Fibroblast of skin of right biceps (primary cell): ENCODE measurements around the gene HS3ST4.

Experiments
- DNase-seq: peaks from one replicate; pipeline ENCODE4 v3.0.0-alpha.2; 2013

HS3ST4 gene

DNA sequence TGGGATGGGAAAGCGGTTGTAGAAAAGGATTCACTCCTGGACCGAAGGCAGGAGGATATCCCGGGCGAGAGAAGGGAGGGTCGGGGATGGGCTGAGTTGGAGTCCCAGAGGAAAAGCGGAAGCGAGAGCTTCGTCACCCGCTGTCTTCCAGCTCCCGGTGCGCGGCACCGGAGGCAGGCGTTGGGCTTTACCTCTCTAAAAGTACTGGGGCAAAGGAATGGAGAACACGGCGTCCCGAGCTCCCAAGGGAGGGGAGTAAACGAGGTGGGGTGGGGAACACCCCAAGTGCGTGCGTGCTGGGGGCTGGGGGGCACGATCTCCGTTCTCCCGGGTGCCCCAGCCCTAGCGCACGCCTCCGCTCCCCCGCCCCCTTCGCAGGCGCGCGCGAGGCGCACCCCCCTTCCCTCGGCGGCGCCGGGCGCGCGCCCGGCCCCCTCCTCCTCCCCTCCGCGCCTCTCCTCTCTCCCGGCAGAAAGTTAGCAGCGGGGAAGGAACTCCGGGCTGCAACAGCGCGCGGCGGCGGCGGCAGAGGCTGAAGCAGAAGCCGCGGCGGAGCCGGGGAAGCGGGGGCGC lies at the start of gene HS3ST4:
TSS of gene HS3ST4 (plus strand) at position 441 of the 573 bp plus-strand sequence.
- no peak for DNase-seq

DNA sequence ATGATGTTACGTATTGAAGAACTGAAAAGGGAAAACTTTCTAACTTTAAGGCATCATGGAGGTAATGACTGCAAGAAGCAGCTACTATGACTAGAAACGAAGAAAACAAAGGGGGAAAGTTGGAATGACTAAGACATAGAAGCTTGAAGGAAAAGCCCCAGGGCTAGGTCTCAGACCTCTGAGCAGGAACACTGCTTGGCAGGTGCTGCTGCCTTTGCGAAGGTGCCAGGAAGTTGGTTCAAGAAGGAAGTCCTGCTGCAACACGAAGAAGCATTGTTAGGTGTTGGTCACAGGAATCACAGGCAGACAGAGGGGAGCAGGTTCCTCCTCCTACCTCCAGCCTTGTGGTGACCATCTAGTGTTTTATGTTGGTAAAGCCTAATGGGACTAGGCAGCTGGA lies 48.1 kb upstream of the HS3ST4 start:
- no peak for DNase-seq

DNA sequence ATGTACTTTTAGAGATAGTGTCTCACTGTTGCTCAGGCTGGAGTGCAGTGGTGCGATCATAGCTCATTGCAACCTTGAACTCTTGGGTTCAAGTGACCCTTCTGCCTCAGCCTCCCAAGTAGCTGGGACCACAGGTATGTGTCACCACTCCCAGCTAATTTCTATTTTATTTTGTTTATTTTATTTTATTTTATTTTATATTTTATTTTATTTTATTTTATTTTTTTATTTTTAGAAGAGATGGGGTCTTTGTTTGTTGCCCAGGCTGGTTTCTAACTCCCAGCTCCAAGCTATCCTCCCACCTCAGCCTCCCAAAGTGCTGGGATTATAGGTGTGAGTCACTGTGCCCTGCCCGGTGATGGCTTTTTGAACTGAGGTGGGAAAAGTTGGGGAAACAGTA lies 35.1 kb upstream of the HS3ST4 start:
- no peak for DNase-seq

DNA sequence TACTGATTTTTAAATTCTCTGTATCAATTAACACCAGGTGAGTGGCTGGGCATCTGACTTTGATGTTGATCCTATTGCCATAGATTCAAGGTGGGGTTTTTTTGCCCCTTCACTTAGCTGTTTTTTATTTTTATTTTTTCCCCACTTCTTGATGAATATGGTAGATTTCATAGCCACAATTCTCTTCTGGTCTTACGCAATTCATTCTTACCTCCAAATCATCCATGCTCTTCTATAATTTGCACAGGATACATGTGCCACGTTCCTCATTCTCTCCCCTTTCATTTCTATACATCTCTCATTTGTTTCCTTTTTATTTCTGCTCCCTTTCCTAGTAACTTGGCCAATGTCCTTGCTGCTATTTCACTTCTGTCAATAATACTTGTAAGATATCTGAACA lies 14.9 kb upstream of the HS3ST4 start:
- no peak for DNase-seq

DNA sequence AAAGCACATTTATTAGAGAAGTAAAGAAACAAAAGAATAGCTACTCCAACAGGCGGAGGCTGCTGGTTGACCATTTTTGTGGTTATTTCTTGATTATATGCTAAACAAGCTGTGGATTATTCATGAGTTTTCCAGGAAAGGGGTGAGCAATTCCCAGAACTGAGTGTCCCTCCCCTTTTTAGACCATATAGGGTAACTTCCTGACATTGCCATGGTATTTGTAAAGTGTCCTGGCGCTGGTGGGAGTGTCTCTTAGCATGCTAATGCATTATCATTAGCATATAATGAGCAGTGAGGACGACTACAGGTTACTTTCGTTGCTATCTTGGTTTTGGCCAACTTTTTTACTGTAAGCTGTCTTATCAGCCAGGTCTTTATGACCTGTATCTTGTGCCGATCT lies 12.2 kb upstream of the HS3ST4 start:
- DNase-seq, result no peak

DNA sequence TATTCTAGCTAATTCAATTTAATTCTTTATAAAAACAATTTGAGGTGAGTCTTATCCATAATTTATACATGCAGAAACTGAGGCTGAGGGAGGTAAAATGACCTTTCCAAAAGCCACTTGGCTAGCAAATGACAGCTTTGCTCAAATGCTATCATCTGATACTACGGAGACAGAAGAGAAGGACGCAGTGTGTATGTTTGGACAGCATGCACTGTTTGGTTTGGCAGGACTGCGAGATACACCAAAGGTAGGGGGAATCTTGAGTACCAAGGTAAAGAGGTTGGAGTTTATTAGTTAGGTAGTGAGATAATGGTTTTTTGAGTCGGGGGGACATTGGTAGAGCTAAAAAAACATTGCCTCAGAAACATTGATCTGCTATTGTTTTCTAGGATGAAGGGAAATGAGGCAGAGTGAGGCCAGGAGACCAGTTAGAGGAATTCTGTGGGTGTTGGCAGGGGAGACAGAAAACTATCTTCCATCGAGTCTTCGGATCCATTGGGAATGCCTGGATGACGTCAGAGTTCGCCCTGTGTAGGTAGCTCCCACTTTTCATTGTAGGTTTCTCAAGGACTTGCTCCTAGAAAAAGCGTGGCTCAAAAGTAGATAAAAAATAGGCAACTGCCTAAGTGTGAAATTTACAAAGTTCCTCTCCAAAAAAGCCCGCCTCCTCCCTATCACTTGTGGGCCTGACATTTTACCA lies 2.5 kb upstream of the HS3ST4 start:
- no peak for DNase-seq

DNA sequence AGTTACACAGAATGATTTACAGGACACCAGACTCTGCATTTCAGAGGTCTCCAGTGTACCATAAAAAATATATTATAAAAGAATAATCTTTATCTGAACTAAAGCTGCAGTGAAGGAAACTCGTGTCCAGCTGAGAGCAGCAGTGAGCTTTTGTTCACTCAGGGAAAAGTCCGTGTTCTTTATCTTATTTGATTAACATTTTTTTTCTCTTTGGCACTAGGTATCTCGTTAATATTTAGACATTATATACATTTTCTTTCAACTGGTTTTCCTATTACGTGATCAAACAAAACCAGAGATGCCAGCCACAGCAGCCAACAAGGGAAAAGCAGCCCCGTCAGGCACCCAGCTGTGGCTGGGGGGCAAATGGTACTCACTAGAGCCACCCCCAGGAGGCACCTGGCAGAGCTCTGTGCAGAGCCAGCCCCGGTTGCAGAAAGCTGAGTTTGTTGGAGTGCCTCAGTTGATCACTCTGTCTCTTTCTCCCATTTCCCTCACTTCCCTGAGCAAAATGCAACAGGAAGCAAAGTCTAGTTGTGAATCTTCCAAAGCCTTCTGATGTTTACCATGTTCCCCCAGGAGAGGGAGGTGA lies 1.1 kb upstream of the HS3ST4 start:
- no peak for DNase-seq

DNA sequence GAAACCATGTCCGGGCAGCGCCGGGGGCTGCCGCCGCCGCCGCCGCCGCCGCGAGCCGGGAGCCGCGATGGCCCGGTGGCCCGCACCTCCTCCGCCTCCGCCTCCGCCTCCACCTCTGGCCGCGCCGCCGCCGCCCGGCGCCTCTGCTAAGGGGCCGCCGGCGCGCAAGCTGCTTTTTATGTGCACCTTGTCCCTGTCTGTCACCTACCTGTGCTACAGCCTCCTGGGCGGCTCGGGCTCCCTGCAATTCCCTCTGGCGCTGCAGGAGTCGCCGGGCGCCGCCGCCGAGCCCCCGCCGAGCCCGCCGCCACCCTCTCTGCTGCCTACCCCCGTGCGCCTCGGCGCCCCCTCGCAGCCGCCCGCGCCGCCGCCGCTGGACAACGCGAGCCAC lies 587 bp downstream of the HS3ST4 start:
- no peak for DNase-seq

DNA sequence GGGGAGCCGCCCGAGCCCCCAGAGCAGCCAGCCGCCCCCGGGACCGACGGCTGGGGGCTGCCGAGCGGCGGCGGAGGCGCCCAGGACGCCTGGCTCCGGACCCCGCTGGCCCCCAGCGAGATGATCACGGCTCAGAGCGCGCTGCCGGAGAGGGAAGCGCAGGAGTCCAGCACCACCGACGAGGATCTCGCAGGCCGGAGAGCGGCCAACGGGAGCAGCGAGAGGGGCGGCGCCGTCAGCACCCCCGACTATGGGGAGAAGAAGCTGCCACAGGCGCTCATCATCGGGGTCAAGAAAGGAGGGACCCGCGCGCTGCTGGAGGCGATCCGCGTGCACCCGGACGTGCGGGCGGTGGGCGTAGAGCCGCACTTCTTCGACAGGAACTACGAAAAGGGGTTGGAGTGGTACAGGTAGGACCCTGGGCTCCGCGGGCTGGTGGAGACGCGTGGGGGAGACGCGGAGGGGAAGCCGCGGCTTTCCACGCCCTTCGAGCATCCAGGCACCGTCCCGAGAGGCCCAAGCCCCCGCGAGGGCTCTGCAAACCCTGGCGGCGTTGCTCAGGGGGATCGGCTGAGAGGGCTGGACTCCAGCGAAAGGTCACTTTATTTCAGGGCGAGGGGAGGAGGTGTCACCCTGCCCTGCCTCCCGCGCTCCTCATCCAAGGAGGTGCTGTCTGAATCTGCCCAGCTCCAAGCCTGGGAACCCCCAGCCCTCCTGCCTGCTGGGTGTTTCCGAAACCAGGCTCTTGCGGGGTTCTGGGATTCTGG lies 1.2 kb downstream of the HS3ST4 start:
- DNase-seq, result no peak

DNA sequence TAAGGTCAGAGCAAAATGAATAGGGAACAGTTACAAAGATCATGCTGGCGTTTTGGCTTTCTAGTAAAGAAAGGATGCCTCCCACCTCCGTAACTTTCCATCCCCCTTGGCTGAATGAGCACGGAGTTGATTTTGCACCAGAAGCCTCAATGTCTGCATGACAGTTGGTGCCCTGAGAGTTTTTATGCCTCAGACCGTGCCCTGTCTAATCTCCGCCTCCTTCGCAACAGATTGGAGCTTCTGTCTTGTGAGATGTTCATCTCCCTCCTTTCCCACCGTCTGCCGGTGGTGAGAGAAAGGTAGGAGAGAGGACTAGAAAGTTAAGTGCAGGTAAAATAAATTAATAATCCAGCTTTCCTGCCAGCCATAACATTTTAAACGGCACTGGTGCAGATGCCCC lies 1.9 kb downstream of the HS3ST4 start:
- DNase-seq, result no peak

DNA sequence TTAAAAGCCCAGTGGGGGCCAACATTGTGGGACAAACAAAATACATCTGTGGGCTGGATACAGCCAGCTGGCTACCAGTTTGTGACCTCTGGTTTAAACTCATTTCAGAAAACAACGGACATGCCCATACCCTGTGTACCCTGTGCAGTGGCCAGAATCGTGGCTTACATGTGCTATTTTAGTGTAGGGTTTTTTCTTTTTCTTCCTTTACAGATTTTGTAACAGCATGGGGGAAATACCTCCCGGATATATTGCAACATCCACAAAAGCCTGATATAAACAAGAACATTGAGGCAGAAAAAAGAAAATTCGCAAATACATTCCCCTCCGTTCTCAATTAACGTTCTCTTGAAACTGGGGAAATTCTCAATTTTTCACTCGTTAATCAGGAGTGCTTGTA lies 7.3 kb downstream of the HS3ST4 start:
- no peak for DNase-seq

DNA sequence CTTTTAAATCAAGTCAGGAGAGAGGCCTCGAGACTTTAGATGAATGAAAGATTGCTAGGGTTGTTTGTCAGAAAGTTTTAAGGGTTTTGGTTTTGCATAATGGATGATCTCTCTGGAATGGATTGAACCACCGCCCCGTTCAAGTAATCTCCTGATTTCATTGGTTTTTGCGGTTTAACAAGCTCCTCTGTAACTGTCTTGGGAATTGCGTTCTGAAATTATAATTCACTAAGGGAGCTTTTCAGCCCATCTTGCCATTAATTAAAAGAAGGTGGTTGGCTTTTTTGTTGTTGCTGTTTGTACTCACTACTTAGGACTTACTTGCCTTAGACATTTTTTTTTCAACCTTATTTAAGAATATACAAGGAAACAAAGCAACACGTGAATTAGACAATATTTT lies 8.8 kb downstream of the HS3ST4 start:
- no peak for DNase-seq

DNA sequence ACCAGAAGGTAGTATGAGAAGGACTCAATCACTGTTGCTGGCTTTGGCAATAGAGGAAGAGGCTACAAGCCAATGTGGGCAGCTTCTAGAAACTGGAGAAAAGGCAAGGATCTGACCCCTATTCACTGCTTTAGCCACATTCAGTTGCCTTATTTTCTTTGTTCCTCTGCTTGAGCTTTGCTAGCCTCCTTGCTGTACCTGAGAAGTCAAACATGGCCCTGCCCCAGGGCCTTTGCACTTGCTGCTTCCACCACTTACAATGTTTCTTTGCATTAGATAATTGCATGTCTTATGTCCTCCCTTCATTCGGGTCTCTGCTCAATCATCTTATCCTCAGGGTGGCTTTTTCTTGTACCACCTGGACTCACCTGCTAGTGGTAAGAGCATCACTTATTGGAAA lies 15.8 kb downstream of the HS3ST4 start:
- DNase-seq, result no peak

DNA sequence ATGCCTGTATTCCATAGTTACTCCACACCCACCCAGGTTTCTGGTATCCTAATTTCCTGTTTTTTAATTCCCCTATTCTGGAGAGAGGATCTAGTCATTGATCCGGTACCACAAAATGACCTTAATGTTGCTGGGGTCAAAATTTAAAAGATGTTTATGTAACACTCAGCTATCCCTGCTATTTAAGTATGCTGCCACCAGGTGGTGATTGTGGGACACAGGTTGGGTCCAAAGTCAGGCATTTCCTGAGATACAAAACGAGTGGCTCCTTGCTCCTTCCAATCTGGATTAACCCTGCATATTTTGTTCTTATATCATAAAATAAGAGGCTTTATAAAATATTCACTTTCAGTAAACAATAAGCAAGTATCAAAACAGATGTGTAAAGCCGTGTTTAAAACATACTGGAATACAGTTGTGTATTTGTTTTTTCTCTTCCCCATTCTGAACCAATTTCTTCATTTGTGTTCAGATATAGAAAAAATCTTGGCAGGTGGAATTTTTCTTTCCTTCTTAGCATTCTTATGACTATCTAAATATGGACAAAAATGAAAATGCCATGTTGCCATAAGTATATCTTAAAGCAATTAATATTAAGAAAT lies 16.3 kb downstream of the HS3ST4 start:
- no peak for DNase-seq

DNA sequence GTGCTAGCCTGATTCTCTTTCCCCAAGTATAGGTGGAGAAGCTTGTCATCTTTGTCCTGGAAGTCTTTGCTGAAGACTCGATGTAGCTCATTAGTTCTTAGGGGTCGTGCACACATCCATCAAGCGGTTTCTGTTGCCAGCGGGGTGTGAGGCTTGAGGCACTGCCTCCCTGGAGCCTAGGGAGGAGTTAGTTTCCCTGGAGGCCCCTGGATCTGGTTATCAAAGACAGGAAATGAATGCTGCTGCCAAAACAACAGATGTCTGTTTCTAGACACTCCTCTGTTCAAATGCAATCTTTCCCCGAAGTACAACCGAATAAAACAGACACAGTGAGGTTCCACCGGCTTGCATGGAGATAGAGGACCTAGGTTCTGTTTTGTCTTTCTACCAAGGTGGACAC lies 17.5 kb downstream of the HS3ST4 start:
- no peak for DNase-seq

DNA sequence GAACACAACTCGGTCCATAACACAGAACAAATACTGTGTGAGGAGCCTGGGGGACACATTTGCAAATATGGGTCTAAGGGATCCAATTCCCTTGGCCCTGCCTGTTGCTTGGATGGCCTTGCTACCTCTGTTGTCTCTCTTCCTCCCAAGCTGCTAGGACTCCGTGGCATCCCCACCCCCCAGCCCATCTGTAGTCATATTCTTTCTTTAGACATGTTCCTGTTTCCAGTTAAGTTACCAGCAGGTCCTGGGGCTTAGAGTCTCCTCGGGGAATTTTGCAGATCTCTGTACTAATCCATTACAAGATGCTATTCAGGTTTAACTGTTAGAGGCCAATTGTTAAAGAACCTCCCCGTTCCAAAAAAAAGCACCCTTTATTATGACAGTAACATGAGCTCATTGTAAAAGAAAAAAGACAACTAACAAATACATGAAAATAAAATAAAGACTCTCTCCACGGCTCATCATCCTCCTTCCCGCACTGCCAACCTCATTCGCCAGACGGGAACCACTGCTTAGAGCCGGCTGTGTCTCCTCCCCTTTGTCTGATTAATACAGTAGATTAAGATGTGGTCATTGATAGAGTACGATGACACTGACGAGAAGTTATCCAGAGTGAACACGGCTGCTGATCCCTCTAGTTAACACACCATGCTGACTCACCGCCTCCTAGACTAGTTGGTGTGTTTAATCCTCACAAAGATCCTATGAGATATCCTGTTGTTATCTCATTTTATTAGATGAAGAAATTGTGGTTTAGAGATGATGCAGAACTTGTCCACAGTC lies 22.2 kb downstream of the HS3ST4 start:
- DNase-seq, result peak; percentile 3

DNA sequence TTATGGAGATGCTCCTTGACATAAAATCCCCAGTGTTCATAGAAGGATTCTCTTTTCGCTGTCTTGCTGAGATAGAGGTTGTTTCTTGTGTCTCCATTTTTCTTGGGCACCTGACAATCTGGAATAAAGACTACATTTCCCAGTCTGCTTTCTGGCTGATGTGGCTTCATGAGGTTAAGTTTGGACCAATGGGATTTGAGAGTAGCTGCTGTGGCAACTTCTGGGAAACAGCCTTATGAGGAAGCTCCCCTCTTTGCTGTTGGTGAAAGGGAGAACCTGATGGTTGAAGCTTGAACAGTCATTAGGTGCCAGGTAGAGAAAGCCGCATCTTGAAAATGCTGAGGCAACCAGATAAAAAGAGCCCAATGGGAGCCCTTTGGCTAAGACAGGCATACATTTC lies 24.4 kb downstream of the HS3ST4 start:
- DNase-seq, result no peak

DNA sequence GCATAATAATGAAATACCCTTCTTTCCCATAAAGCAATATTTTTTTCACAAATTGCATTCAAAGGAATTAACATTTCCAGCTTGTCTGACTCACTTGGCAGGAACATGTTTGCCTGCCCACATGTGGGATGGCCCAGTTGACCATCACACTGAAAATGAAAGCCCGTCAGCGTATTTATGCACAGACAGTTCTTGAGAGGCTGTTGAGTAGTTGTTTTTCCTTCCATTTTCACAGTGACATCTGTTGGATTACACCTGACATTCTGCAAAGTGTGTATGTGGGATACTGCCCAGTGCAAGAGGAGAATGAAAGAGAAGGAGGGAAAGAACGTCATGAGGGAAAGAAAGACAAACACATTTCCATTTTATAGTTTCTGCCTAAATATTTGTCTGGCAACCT lies 29.7 kb downstream of the HS3ST4 start:
- no peak for DNase-seq

DNA sequence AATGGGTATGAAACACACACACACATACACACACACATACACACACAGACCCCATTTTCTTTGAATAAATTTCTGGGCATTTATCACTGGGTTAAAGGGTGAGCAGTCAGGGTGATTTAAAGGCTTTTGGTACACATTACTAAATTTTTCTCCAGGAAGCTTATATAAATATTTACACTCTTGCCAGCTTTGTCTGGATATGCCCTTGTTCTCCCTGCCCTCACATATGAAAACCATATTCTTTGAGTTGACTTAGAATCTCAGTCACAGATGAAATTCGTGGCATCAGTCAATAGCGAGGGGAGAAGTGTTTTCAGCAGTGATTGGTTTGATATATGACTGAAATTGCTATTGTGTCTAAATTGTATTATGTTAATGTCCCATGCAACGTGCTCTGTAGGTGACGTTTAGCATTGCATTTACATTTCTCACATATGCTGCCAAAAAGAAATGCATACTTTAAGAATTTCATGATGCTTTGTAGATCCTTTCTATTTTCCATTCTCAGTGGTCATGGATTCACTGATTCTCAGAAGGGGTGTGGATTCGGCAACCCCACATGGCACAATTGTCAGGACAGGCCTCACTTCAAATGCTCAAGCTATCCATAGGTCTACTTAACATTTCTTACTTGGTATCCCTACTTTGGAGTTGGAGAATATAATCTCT lies 34.8 kb downstream of the HS3ST4 start:
- DNase-seq, result no peak

DNA sequence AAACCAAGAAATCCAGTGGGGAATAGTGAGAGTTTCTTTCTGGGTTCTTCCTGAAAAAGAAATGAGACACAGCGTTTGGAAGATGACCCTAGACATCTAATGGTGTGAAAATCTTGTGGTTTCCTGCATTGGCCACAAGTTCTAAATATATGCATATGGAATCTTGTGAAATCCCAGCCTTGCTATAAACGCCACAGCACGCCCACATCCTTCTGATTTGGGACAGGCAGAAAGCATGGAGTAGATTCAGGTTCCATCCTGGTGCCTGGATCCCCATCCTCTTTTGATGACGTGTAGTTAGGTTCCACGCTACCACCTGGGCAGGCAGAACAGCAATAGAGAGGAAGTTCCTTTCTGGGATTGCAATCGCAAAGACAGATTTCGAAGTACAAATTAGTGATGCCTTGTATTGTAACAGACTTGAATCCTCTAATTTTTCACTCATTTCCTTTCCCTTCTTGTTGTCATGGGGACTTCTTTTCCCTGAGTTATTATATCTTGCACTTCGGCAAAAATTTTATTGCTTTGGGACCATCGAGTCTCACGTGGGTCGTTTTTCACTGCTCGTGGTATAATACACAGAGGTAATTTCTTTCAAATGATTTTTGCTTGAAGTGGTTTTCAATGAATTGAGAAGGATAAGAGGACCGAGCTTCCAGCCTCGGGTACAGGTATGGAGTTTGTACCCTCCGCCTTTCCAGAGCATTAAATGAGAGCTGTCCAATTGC lies 37.6 kb downstream of the HS3ST4 start:
- no peak for DNase-seq

DNA sequence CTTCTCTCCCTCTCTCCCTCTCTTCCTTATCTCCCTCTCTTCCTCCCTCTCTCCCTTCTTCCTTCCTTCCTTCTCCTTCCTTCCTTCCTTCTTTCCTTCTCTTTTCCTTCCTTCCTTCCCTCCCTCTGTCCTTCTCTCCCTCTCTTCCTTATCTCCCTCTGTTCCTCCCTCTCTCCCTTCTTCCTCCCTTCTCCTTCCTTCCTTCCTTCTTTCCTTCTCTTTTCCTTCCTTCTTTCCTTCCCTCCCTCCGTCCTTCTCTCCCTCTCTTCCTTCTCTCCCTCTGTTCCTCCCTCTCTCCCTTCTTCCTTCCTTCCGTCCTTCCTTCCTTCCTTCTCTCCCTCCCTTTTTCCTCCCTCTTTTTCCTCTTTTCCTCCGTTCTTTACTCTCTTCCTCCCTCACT lies 38.6 kb downstream of the HS3ST4 start:
- DNase-seq, result no peak
